ENCODE measurements around the gene SLC2A14.
"Not testable (repeated sequence)": the region's sequence is repeated elsewhere in the genome, so short reads cannot be mapped to it uniquely, and the experiment has no call there.

SLC2A14 gene

GRCh38 chr12:7870335-7870734, 2.4 kb downstream of the SLC2A14 start:
- no peak for DNase-seq (ENCODE audit: low read depth in 3 of 3, low spot score in 1 of 3)

- no peak for DNase-seq (ENCODE audit: low read depth in 3 of 3, low spot score in 1 of 3)
These were observed 3.6 kb downstream of the SLC2A14 start for GRCh38 chr12:7869137-7869536.

GRCh38 chr12:7868391-7868790, 4.3 kb downstream of the SLC2A14 start:
- DNase-seq (ENCODE audit: low read depth in 3 of 3, low spot score in 1 of 3) = no peak

GRCh38 chr12:7864601-7865150, 8.0 kb downstream of the SLC2A14 start:
- DNase-seq (ENCODE audit: low read depth in 3 of 3, low spot score in 1 of 3) = no peak

- DNase-seq (ENCODE audit: low read depth in 3 of 3, low spot score in 1 of 3) = peak in 1 of 3 donors; percentile 8
These were observed 9.8 kb downstream of the SLC2A14 start for GRCh38 chr12:7862814-7863348.

GRCh38 chr12:7862301-7862700, 10.4 kb downstream of the SLC2A14 start:
- not testable (repeated sequence) for DNase-seq (ENCODE audit: low read depth in 3 of 3, low spot score in 1 of 3)

- DNase-seq (ENCODE audit: low read depth in 3 of 3, low spot score in 1 of 3) = no peak
These were observed 13.2 kb downstream of the SLC2A14 start for GRCh38 chr12:7859552-7859951.

GRCh38 chr12:7857971-7858370, 14.7 kb downstream of the SLC2A14 start:
- DNase-seq (ENCODE audit: low read depth in 3 of 3, low spot score in 1 of 3) = no peak

- DNase-seq (ENCODE audit: low read depth in 3 of 3, low spot score in 1 of 3) = no peak
These were observed 16.2 kb downstream of the SLC2A14 start for GRCh38 chr12:7856516-7856915.

- no peak for DNase-seq (ENCODE audit: low read depth in 3 of 3, low spot score in 1 of 3)
These were observed 19.2 kb downstream of the SLC2A14 start for GRCh38 chr12:7853557-7853956.

- DNase-seq (ENCODE audit: low read depth in 3 of 3, low spot score in 1 of 3) = not testable (repeated sequence)
These were observed 21.1 kb downstream of the SLC2A14 start for GRCh38 chr12:7851622-7852081.

GRCh38 chr12:7850099-7850498, 22.6 kb downstream of the SLC2A14 start:
- DNase-seq (ENCODE audit: low read depth in 3 of 3, low spot score in 1 of 3) = not testable (repeated sequence)

GRCh38 chr12:7848098-7848422, 24.7 kb downstream of the SLC2A14 start:
- DNase-seq (ENCODE audit: low read depth in 3 of 3, low spot score in 1 of 3) = not testable (repeated sequence)

GRCh38 chr12:7847226-7848097, 25.3 kb downstream of the SLC2A14 start:
- not testable (repeated sequence) for DNase-seq (ENCODE audit: low read depth in 3 of 3, low spot score in 1 of 3)

GRCh38 chr12:7844116-7844515, 28.6 kb downstream of the SLC2A14 start:
- no peak for DNase-seq (ENCODE audit: low read depth in 3 of 3, low spot score in 1 of 3)

- DNase-seq (ENCODE audit: low read depth in 3 of 3, low spot score in 1 of 3) = not testable (repeated sequence)
These were observed 29.1 kb downstream of the SLC2A14 start for GRCh38 chr12:7843583-7843982.

- DNase-seq (ENCODE audit: low read depth in 3 of 3, low spot score in 1 of 3) = not testable (repeated sequence)
These were observed 29.6 kb downstream of the SLC2A14 start for GRCh38 chr12:7843149-7843548.

GRCh38 chr12:7842444-7842843, 30.3 kb downstream of the SLC2A14 start:
- not testable (repeated sequence) for DNase-seq (ENCODE audit: low read depth in 3 of 3, low spot score in 1 of 3)

- DNase-seq (ENCODE audit: low read depth in 3 of 3, low spot score in 1 of 3) = not testable (repeated sequence)
These were observed 32.9 kb downstream of the SLC2A14 start for GRCh38 chr12:7839848-7840247.

GRCh38 chr12:7839226-7839625, 33.5 kb downstream of the SLC2A14 start:
- not testable (repeated sequence) for DNase-seq (ENCODE audit: low read depth in 3 of 3, low spot score in 1 of 3)

- DNase-seq (ENCODE audit: low read depth in 3 of 3, low spot score in 1 of 3) = no peak
These were observed 35.3 kb downstream of the SLC2A14 start for GRCh38 chr12:7837366-7837765.

- no peak for DNase-seq (ENCODE audit: low read depth in 3 of 3, low spot score in 1 of 3)
These were observed 36.9 kb downstream of the SLC2A14 start for GRCh38 chr12:7835766-7836165.
